GM23338 (cell line): ENCODE results near the gene FBXL2.

Source experiments
- CREB1 ChIP-seq: fragments of 250-450 bp; sonication (Bioruptor Pico); IDR thresholded peaks from 2 replicates; pipeline ENCODE4 v1.5.0; 2020; ENCODE audit warnings: low read depth, mild to moderate bottlenecking, moderate library complexity
- EZH2phosphoT487 ChIP-seq: fragments of 200-600 bp; sonication (generic); IDR thresholded peaks from one replicate; pipeline ENCODE4 v1.8.1; 2018; ENCODE audit warnings: antibody characterized with exemption; ENCODE audit not compliant: unreplicated experiment
- NANOG ChIP-seq: IDR thresholded peaks from 2 replicates; pipeline ENCODE4 v1.6.1; 2016; ENCODE audit warnings: antibody characterized with exemption, borderline replicate concordance
- POLR2AphosphoS5 ChIP-seq: IDR thresholded peaks from 2 replicates; pipeline ENCODE4 v1.6.1; 2016; ENCODE audit warnings: antibody characterized with exemption, low read depth
- STAT1 ChIP-seq: IDR thresholded peaks from one replicate; pipeline ENCODE4 v1.6.1; 2016; ENCODE audit warnings: antibody characterized with exemption; ENCODE audit not compliant: unreplicated experiment
- ZNF114 ChIP-seq: fragments of 250-450 bp; sonication (Bioruptor Pico); IDR thresholded peaks from 2 replicates; pipeline ENCODE4 v1.5.0; 2020; ENCODE audit warnings: mild to moderate bottlenecking, moderate library complexity
- ZNF331 ChIP-seq: fragments of 250-450 bp; sonication (Bioruptor Pico); IDR thresholded peaks from 2 replicates; pipeline ENCODE4 v1.5.0; 2020; ENCODE audit warnings: low read depth, mild to moderate bottlenecking, moderate library complexity
- TF ChIP-seq, protein P1 (sequence below), 2 experiments: fragments of 200-600 bp in 1 of 2; sonication (generic) in 1 of 2; conservative IDR thresholded peaks; 2 replicates each; pipeline versions ENCODE4 v1.5.1 to v1.6.1; 2016 to 2017; ENCODE audit warnings: antibody characterized with exemption in 2 of 2, low read depth in 2 of 2, mild to moderate bottlenecking in 2 of 2, moderate library complexity in 1 of 2
- TF ChIP-seq, protein P2 (sequence below): fragments of 250-450 bp; sonication (Bioruptor Pico); IDR thresholded peaks from 2 replicates; pipeline ENCODE4 v1.5.0; 2020; ENCODE audit warnings: mild to moderate bottlenecking, moderate library complexity
- TF ChIP-seq, protein P3 (sequence below): IDR thresholded peaks from 2 replicates; pipeline ENCODE4 v1.6.1; 2016; ENCODE audit warnings: antibody characterized with exemption
- TF ChIP-seq, protein P4 (sequence below): IDR thresholded peaks from one replicate; pipeline ENCODE4 v1.6.1; 2018; ENCODE audit warnings: antibody characterized with exemption; ENCODE audit not compliant: unreplicated experiment

DNA sequence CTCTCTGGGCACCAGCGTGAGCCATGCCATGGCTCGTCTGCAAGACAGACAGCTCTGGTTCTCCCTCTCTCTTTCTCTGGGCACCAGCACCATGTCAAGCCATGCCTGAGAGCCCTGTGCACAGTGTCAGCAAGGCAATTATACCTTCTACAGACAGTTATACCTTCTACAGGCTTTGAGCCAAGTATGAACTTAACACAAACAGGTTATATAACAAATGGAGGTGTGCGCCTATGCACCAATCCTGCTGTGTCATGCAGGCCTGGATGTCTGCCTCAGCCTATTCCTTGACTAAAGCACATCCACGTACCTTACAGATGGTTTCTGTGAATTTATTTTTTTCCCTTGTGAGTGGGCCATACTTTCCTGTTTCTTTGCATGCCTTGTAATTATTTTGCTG, 5.9 kb upstream of the FBXL2 start:
- TF ChIP-seq, protein P1, sequence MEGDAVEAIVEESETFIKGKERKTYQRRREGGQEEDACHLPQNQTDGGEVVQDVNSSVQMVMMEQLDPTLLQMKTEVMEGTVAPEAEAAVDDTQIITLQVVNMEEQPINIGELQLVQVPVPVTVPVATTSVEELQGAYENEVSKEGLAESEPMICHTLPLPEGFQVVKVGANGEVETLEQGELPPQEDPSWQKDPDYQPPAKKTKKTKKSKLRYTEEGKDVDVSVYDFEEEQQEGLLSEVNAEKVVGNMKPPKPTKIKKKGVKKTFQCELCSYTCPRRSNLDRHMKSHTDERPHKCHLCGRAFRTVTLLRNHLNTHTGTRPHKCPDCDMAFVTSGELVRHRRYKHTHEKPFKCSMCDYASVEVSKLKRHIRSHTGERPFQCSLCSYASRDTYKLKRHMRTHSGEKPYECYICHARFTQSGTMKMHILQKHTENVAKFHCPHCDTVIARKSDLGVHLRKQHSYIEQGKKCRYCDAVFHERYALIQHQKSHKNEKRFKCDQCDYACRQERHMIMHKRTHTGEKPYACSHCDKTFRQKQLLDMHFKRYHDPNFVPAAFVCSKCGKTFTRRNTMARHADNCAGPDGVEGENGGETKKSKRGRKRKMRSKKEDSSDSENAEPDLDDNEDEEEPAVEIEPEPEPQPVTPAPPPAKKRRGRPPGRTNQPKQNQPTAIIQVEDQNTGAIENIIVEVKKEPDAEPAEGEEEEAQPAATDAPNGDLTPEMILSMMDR (conservative IDR thresholded peaks at IDR 0.05; ENCODE audit: low read depth in 2 of 2), result no peak
- TF ChIP-seq, protein P2, sequence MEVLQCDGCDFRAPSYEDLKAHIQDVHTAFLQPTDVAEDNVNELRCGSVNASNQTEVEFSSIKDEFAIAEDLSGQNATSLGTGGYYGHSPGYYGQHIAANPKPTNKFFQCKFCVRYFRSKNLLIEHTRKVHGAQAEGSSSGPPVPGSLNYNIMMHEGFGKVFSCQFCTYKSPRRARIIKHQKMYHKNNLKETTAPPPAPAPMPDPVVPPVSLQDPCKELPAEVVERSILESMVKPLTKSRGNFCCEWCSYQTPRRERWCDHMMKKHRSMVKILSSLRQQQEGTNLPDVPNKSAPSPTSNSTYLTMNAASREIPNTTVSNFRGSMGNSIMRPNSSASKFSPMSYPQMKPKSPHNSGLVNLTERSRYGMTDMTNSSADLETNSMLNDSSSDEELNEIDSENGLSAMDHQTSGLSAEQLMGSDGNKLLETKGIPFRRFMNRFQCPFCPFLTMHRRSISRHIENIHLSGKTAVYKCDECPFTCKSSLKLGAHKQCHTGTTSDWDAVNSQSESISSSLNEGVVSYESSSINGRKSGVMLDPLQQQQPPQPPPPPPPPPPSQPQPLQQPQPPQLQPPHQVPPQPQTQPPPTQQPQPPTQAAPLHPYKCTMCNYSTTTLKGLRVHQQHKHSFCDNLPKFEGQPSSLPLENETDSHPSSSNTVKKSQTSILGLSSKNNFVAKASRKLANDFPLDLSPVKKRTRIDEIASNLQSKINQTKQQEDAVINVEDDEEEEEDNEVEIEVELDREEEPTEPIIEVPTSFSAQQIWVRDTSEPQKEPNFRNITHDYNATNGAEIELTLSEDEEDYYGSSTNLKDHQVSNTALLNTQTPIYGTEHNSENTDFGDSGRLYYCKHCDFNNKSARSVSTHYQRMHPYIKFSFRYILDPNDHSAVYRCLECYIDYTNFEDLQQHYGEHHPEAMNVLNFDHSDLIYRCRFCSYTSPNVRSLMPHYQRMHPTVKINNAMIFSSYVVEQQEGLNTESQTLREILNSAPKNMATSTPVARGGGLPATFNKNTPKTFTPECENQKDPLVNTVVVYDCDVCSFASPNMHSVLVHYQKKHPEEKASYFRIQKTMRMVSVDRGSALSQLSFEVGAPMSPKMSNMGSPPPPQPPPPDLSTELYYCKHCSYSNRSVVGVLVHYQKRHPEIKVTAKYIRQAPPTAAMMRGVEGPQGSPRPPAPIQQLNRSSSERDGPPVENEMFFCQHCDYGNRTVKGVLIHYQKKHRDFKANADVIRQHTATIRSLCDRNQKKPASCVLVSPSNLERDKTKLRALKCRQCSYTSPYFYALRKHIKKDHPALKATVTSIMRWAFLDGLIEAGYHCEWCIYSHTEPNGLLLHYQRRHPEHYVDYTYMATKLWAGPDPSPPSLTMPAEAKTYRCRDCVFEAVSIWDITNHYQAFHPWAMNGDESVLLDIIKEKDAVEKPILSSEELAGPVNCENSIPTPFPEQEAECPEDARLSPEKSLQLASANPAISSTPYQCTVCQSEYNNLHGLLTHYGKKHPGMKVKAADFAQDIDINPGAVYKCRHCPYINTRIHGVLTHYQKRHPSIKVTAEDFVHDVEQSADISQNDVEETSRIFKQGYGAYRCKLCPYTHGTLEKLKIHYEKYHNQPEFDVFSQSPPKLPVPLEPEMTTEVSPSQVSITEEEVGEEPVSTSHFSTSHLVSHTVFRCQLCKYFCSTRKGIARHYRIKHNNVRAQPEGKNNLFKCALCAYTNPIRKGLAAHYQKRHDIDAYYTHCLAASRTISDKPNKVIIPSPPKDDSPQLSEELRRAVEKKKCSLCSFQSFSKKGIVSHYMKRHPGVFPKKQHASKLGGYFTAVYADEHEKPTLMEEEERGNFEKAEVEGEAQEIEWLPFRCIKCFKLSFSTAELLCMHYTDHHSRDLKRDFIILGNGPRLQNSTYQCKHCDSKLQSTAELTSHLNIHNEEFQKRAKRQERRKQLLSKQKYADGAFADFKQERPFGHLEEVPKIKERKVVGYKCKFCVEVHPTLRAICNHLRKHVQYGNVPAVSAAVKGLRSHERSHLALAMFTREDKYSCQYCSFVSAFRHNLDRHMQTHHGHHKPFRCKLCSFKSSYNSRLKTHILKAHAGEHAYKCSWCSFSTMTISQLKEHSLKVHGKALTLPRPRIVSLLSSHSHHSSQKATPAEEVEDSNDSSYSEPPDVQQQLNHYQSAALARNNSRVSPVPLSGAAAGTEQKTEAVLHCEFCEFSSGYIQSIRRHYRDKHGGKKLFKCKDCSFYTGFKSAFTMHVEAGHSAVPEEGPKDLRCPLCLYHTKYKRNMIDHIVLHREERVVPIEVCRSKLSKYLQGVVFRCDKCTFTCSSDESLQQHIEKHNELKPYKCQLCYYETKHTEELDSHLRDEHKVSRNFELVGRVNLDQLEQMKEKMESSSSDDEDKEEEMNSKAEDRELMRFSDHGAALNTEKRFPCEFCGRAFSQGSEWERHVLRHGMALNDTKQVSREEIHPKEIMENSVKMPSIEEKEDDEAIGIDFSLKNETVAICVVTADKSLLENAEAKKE (CRISPR knock-in tag), result no peak
- no peak for TF ChIP-seq POLR2AphosphoS5
- TF ChIP-seq EZH2phosphoT487, result no peak
- no peak for TF ChIP-seq ZNF331 (CRISPR knock-in tag)
- TF ChIP-seq STAT1, result no peak
- TF ChIP-seq, protein P3, sequence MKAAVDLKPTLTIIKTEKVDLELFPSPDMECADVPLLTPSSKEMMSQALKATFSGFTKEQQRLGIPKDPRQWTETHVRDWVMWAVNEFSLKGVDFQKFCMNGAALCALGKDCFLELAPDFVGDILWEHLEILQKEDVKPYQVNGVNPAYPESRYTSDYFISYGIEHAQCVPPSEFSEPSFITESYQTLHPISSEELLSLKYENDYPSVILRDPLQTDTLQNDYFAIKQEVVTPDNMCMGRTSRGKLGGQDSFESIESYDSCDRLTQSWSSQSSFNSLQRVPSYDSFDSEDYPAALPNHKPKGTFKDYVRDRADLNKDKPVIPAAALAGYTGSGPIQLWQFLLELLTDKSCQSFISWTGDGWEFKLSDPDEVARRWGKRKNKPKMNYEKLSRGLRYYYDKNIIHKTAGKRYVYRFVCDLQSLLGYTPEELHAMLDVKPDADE, result no peak
- TF ChIP-seq, protein P4, sequence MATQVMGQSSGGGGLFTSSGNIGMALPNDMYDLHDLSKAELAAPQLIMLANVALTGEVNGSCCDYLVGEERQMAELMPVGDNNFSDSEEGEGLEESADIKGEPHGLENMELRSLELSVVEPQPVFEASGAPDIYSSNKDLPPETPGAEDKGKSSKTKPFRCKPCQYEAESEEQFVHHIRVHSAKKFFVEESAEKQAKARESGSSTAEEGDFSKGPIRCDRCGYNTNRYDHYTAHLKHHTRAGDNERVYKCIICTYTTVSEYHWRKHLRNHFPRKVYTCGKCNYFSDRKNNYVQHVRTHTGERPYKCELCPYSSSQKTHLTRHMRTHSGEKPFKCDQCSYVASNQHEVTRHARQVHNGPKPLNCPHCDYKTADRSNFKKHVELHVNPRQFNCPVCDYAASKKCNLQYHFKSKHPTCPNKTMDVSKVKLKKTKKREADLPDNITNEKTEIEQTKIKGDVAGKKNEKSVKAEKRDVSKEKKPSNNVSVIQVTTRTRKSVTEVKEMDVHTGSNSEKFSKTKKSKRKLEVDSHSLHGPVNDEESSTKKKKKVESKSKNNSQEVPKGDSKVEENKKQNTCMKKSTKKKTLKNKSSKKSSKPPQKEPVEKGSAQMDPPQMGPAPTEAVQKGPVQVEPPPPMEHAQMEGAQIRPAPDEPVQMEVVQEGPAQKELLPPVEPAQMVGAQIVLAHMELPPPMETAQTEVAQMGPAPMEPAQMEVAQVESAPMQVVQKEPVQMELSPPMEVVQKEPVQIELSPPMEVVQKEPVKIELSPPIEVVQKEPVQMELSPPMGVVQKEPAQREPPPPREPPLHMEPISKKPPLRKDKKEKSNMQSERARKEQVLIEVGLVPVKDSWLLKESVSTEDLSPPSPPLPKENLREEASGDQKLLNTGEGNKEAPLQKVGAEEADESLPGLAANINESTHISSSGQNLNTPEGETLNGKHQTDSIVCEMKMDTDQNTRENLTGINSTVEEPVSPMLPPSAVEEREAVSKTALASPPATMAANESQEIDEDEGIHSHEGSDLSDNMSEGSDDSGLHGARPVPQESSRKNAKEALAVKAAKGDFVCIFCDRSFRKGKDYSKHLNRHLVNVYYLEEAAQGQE, result no peak
- TF ChIP-seq CREB1 (CRISPR knock-in tag), result no peak
- TF ChIP-seq ZNF114 (CRISPR knock-in tag), result no peak
- no peak for TF ChIP-seq NANOG
